ENCODE data around the gene GFER.

Gene GFER

DNA sequence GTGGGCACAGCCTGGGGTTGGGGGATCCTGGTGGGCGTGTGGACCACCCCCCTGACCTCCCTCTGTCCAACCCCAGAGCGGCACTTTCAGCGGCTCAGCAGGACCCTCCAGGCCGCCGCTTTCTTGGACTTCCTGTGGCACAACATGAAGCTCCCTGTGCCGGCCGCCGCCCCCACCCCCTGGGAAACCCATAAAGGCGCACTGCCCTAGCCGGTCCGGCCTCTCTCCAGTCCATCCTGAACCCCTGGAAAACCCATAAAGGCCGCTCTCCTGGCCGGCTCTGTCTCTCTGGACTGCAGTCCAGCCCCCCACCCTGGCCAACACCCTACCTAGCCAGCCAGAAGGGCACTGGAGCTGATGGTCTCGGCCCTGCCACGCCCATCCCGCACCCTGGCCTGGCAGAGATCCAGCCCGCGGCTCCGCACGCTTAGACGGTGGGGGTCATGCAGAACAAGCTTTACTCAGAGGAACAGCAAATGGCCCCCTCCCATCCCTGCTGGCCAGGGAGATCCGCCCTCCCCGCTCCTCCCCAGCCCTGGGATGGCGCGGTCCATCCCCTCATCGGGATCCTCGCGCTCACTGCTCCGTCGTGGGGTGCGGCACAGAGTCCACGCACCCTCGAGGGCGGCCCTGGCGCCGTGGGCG, 5.4 kb upstream of the GFER start:
- DNase-seq (ENCODE audit: low read depth), result no peak
- TF ChIP-seq, protein P1, sequence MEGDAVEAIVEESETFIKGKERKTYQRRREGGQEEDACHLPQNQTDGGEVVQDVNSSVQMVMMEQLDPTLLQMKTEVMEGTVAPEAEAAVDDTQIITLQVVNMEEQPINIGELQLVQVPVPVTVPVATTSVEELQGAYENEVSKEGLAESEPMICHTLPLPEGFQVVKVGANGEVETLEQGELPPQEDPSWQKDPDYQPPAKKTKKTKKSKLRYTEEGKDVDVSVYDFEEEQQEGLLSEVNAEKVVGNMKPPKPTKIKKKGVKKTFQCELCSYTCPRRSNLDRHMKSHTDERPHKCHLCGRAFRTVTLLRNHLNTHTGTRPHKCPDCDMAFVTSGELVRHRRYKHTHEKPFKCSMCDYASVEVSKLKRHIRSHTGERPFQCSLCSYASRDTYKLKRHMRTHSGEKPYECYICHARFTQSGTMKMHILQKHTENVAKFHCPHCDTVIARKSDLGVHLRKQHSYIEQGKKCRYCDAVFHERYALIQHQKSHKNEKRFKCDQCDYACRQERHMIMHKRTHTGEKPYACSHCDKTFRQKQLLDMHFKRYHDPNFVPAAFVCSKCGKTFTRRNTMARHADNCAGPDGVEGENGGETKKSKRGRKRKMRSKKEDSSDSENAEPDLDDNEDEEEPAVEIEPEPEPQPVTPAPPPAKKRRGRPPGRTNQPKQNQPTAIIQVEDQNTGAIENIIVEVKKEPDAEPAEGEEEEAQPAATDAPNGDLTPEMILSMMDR (conservative IDR thresholded peaks at IDR 0.05; ENCODE audit: low read depth, low read length), result no peak
- no peak overlapping the region for H3K4me3 ChIP-seq (ENCODE audit: low read length)

DNA sequence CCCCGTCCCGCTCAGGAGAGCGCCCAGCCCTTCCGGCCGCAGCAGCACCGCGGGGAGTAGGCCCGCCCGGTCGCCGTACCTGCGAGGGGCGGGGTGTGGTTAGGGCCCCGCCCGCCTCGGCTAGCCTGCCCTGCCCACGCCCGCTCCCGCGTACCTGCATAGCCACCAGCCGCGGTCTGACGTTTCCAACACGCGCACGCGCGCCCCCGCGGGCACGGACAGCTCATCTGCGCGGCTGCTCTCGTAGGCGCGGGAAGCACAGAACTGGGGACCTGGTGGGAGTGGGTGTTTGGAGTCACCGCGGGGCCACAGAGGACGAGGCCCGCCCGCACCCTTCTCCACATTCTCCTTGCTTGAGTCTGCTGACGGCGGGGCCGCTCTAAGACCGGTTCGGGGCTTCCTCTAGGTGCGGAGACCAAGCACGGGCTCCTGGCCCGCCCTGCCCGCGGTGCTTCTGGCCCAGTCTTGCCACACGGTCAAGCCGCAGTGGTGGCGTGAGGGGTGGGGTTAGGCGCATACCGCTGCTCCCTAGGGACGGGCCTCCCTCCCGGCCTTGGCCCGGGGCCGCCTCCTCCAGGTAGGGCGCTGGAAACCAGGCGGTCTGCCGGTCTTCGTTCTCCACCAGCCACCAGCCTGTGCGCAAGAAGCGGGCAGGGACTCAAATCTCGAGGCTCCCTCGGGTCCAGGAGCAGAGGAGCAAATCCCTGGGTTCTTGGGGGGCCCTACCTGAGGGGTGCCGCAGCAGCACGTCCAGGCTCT, 4.5 kb upstream of the GFER start:
- H3K4me3 ChIP-seq (ENCODE audit: low read length), result no peak overlapping the region
- no peak for DNase-seq (ENCODE audit: low read depth)
- TF ChIP-seq, protein P1 (conservative IDR thresholded peaks at IDR 0.05; ENCODE audit: low read depth, low read length), result no peak

DNA sequence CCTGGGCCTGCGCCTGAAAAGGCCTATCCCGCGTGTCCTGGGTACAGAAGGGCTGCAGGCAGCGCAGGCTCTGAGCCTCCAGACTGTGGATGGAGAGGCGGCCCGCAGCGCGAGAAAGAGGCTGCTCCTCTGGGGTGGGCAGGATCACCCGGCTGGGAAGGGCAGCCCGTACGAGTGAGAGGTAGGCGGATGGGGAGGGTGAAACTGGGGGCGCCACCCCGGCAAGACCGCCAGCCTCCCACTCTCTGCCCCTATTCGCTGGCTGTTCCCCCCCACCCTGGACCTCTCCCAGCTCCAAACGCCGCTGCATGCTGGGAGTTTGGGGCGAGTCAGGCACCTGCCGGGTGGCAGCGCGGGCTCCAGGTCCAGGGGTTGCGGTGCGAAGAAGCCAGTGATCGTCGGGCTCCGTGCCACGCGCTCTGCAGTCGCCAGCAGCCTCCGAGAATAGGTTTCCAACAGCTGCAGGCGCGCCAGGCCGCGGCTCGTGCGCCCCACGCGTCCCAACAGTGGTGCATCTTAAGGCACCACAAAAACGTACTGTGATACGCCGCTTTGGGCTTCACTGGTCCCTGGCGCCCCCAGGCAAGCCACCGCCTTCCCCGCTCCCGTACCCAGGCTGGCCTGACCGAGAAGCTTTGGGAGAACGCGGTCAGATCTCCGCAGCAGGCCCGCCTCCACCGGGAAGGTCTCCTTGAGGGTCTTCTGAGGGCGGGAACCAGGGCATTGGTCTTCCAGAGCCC, 3.8 kb upstream of the GFER start:
- TF ChIP-seq, protein P1 (conservative IDR thresholded peaks at IDR 0.05; ENCODE audit: low read depth, low read length), result no peak
- no peak overlapping the region for H3K4me3 ChIP-seq (ENCODE audit: low read length)
- no peak for DNase-seq (ENCODE audit: low read depth)

DNA sequence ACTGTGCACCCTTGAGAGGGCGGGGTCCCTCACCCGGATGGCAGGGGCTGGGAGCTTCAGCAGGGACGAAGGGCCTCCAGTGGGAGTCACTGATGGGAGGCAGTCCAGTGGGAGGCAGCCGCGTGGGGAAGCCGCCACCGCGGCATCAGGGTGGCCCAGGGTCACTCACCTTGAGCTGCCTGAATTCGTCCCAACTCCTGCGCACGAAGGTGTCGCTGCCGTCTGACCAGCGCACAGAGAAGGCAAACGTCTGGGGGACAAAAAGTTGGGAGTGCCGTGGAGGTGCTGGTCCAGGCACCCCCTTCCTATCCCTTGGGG, 3.3 kb upstream of the GFER start:
- no peak for DNase-seq (ENCODE audit: low read depth)
- TF ChIP-seq, protein P1 (conservative IDR thresholded peaks at IDR 0.05; ENCODE audit: low read depth, low read length), result no peak
- no peak overlapping the region for H3K4me3 ChIP-seq (ENCODE audit: low read length)

DNA sequence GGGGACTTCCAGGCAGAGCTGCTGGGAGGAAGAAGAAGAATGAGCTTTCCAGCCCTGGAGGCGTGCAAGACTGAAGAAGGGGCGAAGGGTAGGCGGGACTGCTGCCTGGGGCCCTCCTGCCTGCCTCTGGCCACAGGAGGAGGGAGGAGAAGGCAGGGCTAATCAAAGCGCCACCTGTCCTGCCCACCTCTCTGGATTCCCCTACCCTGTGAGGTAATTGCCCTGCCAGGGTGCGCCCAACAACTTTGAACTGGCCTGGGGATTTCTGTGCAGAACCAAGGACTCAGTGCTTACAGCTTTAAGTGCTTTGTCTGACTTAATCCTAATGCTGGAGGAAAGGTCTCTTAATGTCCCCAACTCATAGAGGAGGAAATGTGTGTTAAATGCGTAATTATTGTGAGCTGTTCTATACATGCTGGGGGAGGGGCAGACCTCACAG, 2.6 kb upstream of the GFER start, which contains the start of gene NOXO1:
Gene NOXO1 (minus strand): TSS at position 72 of the 439 bp plus-strand sequence. CDS start 290 bp downstream, outside the sequence.
- no peak for DNase-seq (ENCODE audit: low read depth)
- H3K4me3 ChIP-seq (ENCODE audit: low read length), result no peak within 1 kb of the TSS
- TF ChIP-seq, protein P1 (conservative IDR thresholded peaks at IDR 0.05; ENCODE audit: low read depth, low read length), result no peak

DNA sequence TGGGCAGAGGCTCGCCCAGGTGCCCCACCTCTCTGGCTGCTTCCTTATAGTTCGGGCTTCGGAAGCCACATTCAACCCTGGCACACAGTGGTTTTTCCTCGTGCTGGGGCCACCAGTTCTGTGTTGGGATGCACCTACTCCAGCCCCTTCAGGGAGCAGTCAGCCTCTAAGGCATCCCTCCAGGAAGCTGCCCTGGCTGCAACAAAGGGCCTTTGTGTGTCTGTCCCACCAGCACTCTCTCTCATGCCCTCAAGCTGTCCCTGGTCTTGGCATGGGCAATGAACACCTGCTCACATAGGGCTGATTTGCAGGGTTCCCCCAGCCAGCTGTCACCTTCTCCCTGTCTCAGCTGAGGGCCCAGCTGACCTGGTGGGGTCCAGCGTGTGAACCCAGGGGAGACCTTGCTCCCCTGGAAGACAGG, 2.0 kb upstream of the GFER start:
- DNase-seq (ENCODE audit: low read depth), result no peak
- TF ChIP-seq, protein P1 (conservative IDR thresholded peaks at IDR 0.05; ENCODE audit: low read depth, low read length), result no peak
- no peak overlapping the region for H3K4me3 ChIP-seq (ENCODE audit: low read length)
